Measurements from ENCODE around the gene ITFG2. TPM values are rescaled to one million over a fixed set of nuclear protein-coding genes. Genes with fewer than 3 reads are reported as not detected.
A peak's percentile ranks its signal among the peaks of the same experiment; 100 is the strongest.

The ITFG2 gene
- total RNA-seq, 4 donors from 2014 or later: 11.9 to 29.0 (median 22.1) TPM

DNA sequence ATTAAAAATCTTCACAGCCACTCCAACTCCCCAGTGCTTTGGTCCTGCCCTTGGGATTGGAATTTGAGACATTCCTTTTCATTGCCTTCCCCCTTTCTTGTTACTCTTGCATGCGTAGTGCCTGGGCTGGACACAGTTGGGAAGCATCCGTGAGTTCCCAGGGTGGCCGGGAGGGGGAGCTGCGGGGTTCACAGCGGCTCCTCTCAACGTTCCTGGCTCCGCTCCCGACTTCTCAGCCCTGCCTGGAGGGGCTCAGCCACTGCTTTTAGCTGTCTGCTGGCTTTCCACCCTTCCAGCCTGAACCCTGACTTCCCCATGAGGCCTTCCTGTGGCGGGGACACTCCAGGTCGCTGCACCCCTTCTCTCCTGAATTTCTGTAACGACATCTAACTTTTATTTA, 41.2 kb downstream of the ITFG2 start:
- H3K9me3 ChIP-seq: no peaks in the 10 kb centered on the region
- peaks cover 0 to 7% (median 0%) of the 10 kb centered on the region in 3 donors for H3K4me1 ChIP-seq
- H3K27me3 ChIP-seq: no peaks in the 10 kb centered on the region
- peaks cover 0 to 26% of the 10 kb centered on the region in 2 donors for H3K36me3 ChIP-seq
- whole genome bisulfite sequencing, 2 donors (ENCODE audit: low coverage in 1 of 2): 8 to 11% methylated on average over 6 to 10 of the region's 11 CpGs
- no peak overlapping the region for H3K4me3 ChIP-seq
- peak; percentile 84 for ATAC-seq
- TF ChIP-seq POLR2AphosphoS5 (IDR thresholded peaks at IDR 0.05) (peak; percentile 38), POLR2A (IDR thresholded peaks at IDR 0.05) (no peak)
- TF ChIP-seq, protein P1, sequence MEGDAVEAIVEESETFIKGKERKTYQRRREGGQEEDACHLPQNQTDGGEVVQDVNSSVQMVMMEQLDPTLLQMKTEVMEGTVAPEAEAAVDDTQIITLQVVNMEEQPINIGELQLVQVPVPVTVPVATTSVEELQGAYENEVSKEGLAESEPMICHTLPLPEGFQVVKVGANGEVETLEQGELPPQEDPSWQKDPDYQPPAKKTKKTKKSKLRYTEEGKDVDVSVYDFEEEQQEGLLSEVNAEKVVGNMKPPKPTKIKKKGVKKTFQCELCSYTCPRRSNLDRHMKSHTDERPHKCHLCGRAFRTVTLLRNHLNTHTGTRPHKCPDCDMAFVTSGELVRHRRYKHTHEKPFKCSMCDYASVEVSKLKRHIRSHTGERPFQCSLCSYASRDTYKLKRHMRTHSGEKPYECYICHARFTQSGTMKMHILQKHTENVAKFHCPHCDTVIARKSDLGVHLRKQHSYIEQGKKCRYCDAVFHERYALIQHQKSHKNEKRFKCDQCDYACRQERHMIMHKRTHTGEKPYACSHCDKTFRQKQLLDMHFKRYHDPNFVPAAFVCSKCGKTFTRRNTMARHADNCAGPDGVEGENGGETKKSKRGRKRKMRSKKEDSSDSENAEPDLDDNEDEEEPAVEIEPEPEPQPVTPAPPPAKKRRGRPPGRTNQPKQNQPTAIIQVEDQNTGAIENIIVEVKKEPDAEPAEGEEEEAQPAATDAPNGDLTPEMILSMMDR (IDR thresholded peaks at IDR 0.05): peak in 3 of 4 experiments; percentile 71 to 89 (median 74)
- no peak overlapping the region for H3K27ac ChIP-seq

- no peak for TF ChIP-seq POLR2A (IDR thresholded peaks at IDR 0.05)
- TF ChIP-seq POLR2AphosphoS5 (IDR thresholded peaks at IDR 0.05): no peak
- TF ChIP-seq, protein P1 (IDR thresholded peaks at IDR 0.05): no peak
- TF ChIP-seq EP300 (IDR thresholded peaks at IDR 0.05): no peak
- peaks cover 0 to 22% of the 10 kb centered on the region in 2 donors for H3K36me3 ChIP-seq
- no peak overlapping the region for H3K27ac ChIP-seq
- no peaks in the 10 kb centered on the region for H3K27me3 ChIP-seq
- 100% methylated on average over 2 to 6 of the region's 25 CpGs for WGBS, 2 donors (ENCODE audit: low coverage in 1 of 2)
- no peaks in the 10 kb centered on the region for H3K9me3 ChIP-seq
- peaks cover 0 to 7% (median 0%) of the 10 kb centered on the region in 3 donors for H3K4me1 ChIP-seq
- no peak for ATAC-seq
- no peak overlapping the region for H3K4me3 ChIP-seq
Observed at GRCh38 chr12:2854669-2855453, 42.4 kb downstream of the ITFG2 start.

GRCh38 chr12:2855546-2855945, 43.1 kb downstream of the ITFG2 start:
- no peak overlapping the region for H3K4me3 ChIP-seq
- no peaks in the 10 kb centered on the region for H3K9me3 ChIP-seq
- H3K27me3 ChIP-seq: no peaks in the 10 kb centered on the region
- peaks cover 0 to 7% (median 0%) of the 10 kb centered on the region in 3 donors for H3K4me1 ChIP-seq
- ATAC-seq: no peak
- WGBS, 2 donors (ENCODE audit: low coverage in 1 of 2): 83 to 97% methylated on average over 5 of the region's 7 CpGs
- H3K36me3 ChIP-seq: peaks cover 0 to 22% of the 10 kb centered on the region in 2 donors
- no peak overlapping the region for H3K27ac ChIP-seq
- TF ChIP-seq, protein P1 (IDR thresholded peaks at IDR 0.05): no peak
- TF ChIP-seq POLR2A (IDR thresholded peaks at IDR 0.05) (no peak), EP300 (IDR thresholded peaks at IDR 0.05) (no peak), POLR2AphosphoS5 (IDR thresholded peaks at IDR 0.05) (no peak)

DNA sequence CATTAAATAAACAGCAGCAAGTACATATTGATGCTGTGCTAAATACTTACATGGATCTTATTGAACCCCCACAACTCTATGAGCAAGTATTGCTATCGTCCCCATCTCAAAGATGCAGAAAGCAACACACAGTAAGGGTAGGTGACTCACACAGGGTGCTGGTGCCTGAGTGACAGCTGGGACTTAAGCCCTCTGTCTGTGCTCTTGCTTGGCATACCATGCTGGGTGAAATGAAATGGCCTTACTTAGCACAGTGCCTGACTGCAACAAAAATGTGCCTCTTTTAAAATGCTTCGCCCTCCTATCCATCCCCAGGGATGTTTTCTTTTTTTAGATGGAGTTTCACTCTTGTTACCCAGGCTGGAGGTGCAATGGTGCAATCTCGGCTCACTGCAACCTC, 43.6 kb downstream of the ITFG2 start:
- Histone ChIP-seq H3K27ac (no peak overlapping the region), H3K4me3 (no peak overlapping the region), H3K4me1 (peaks cover 0 to 7% (median 0%) of the 10 kb centered on the region in 3 donors), H3K27me3 (no peaks in the 10 kb centered on the region), H3K36me3 (peaks cover 0 to 22% of the 10 kb centered on the region in 2 donors), H3K9me3 (no peaks in the 10 kb centered on the region)
- ATAC-seq: no peak
- 95 to 100% methylated on average over 1 to 3 of the region's 3 CpGs for WGBS, 2 donors (ENCODE audit: low coverage in 1 of 2)
- TF ChIP-seq POLR2AphosphoS5 (IDR thresholded peaks at IDR 0.05) (no peak), EP300 (IDR thresholded peaks at IDR 0.05) (no peak), POLR2A (IDR thresholded peaks at IDR 0.05) (no peak)
- TF ChIP-seq, protein P1 (IDR thresholded peaks at IDR 0.05): no peak

DNA sequence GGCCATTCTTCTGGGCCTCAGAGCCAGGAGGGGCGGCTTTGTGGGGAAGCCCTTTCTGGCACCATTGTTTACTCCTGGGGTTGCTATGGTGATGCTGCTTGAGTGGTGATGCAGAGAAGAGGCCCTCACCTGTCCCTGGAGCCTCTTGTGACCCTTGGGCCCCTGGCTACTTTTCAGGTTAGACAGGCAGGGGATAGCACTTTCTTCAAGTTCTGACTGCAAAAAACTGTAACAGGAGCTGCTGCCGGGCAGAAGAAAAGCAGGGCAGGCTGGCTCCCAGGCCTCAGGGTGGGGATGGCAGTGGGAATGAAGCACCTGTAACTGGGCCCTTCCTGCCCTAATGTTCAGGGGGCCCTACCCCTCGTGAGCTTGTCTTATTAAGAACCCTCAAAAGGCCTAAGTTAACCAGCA, 44.6 kb downstream of the ITFG2 start, which contains the start of gene TEX52:
Gene TEX52, minus strand, starts transcription at position 19 of the 411 bp plus-strand sequence. Its CDS starts 13 bp downstream, at position 6.
- H3K9me3 ChIP-seq: no peaks in the 10 kb centered on the region
- no peak within 1 kb of the TSS for H3K27ac ChIP-seq
- H3K4me1 ChIP-seq: peaks cover 0 to 7% (median 0%) of the 10 kb centered on the region in 3 donors
- TF ChIP-seq POLR2AphosphoS5 (IDR thresholded peaks at IDR 0.05) (no peak), POLR2A (IDR thresholded peaks at IDR 0.05) (no peak), EP300 (IDR thresholded peaks at IDR 0.05) (no peak)
- TF ChIP-seq, protein P1 (IDR thresholded peaks at IDR 0.05): no peak
- 93% methylated on average over 2 of the region's 3 CpGs; no CpG with 5 or more reads in 1 of the 2 donors for WGBS, 2 donors (ENCODE audit: low coverage in 1 of 2)
- ATAC-seq: no peak
- H3K4me3 ChIP-seq: no peak within 1 kb of the TSS
- H3K36me3 ChIP-seq: peaks cover 0 to 22% of the 10 kb centered on the region in 2 donors
- no peaks in the 10 kb centered on the region for H3K27me3 ChIP-seq
